Spleen (tissue), 3 donors: ENCODE results near the gene ITPKB.

Experiments
- POLR2A ChIP-seq, 3 donors: fragments of 450-650 bp; IDR thresholded peaks; one replicate each; pipeline ENCODE4 v1.5.1; 2017; ENCODE audit warnings: antibody characterized with exemption in 3 of 3, mild to moderate bottlenecking in 1 of 3
- POLR2AphosphoS5 ChIP-seq, 3 donors: sonication (generic); formaldehyde crosslinking; IDR thresholded peaks; one replicate each; pipeline ENCODE4 v1.5.1; 2017; ENCODE audit warnings: antibody characterized with exemption in 3 of 3

GRCh38 chr1:226608699-226609505, 130.2 kb downstream of the ITPKB start:
- TF ChIP-seq POLR2AphosphoS5 (IDR thresholded peaks at IDR 0.05), result no peak
- TF ChIP-seq POLR2A (IDR thresholded peaks at IDR 0.05), result no peak
